Measurements from ENCODE around the gene CDH4.

Gene CDH4

DNA sequence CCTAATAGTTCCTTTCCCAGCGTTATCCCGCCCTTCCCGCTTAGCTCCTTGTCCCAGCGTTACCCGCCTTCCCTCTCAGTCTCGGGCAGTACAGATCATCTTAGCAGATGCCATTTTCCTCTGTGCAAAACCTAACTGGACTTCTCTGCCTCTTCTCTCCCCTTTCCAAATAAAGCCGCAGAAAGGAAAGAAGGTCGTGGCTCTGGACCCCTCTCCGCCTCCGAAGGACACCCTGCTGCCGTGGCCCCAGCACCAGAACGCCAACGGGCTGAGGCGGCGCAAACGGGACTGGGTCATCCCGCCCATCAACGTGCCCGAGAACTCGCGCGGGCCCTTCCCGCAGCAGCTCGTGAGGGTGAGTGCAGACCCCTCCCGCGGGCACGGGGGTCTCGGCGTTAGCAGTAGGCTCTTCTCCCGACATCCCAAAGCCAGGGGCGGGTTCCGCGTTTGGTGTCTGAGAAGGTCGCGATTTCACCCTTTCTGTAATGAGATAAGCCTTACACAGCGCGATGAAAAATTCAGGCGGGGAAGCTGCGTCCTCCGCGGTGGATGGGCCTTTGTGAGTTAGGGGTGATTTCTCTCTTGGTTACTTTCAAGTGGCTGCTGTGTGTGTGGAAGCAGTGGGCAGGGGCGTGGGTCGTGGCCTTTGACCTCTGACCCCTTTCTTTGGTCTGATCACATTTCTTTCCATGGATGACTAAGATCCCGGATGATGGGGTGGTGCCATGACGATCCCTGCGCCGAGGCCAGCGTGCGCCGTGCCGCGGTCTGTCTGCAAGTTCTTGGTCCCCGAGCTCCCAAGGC, 521.0 kb downstream of the CDH4 start:
- peaks cover 1% of the 10 kb centered on the region for H3K9me3 Mint-ChIP-seq

DNA sequence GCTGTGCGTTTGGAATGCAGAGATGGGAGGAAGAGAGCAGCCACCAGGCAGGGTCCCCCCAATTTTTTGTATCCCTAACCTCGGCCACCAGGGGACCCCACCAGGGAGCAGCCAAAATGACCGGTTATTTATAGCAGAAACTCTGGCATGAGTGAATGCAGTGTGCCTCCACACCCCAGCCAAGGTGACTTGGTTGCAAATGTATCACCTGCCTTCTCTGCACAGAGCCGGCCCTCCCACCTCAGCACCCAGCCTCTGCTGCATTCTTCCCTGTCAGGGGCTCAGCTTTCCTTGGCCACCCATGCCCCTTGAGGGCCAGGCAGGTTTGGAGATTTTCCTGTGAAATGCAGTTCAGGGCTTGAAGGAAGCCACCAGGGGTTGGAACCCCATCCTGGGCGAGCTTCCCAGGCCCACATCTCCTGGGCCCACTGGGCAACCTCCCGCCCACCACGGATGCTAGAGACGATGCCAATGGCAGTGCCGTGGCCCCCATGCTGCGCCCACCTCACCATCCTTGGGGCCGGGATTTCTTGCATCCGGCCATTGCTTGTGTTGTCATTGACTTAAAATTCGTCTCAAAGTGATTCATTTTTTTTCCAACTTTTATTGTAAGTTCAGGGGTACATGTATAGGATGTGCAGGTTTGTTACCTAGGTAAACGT, 522.0 kb downstream of the CDH4 start:
- Mint-ChIP-seq H3K27me3 (ENCODE audit: low read depth) (no peaks in the 10 kb centered on the region), H3K4me3 (no peak overlapping the region), H3K36me3 (ENCODE audit: low read depth) (no peaks in the 10 kb centered on the region), H3K27ac (no peak overlapping the region), H3K9me3 (peaks cover 3% of the 10 kb centered on the region), H3K4me1 (ENCODE audit: low read depth) (no peaks in the 10 kb centered on the region)

More for the DNA sequence above, 521.0 kb downstream of the CDH4 start:
- Mint-ChIP-seq H3K27me3 (ENCODE audit: low read depth) (no peaks in the 10 kb centered on the region), H3K36me3 (ENCODE audit: low read depth) (no peaks in the 10 kb centered on the region), H3K4me1 (ENCODE audit: low read depth) (no peaks in the 10 kb centered on the region), H3K27ac (no peak overlapping the region), H3K4me3 (no peak overlapping the region)

DNA sequence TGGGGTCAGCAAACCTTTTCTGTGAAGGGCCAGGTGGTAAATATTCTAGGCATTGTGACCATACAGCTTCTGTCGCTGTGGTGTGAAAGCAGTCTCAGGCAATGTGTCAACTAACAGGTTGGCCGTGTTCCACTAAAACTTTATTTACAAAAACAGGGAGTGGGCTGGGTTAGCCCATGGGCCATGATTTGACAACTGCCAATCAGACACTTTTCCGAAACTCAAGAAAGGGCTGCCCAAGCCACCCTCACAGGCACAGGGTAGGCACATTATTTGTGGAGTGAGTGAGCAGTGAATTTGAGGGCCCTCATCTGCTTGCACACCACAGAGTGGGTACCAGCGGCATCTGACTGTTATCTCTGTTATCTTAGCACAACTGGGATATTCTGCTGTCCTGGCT, 523.4 kb downstream of the CDH4 start:
- Mint-ChIP-seq H3K4me1 (ENCODE audit: low read depth) (no peaks in the 10 kb centered on the region), H3K27me3 (ENCODE audit: low read depth) (no peaks in the 10 kb centered on the region), H3K4me3 (no peak overlapping the region), H3K36me3 (ENCODE audit: low read depth) (no peaks in the 10 kb centered on the region), H3K27ac (no peak overlapping the region), H3K9me3 (peaks cover 3% of the 10 kb centered on the region)

GRCh38 chr20:61776491-61777075, 524.5 kb downstream of the CDH4 start:
- Mint-ChIP-seq H3K27ac (no peak overlapping the region), H3K27me3 (ENCODE audit: low read depth) (no peaks in the 10 kb centered on the region), H3K4me1 (ENCODE audit: low read depth) (no peaks in the 10 kb centered on the region), H3K4me3 (no peak overlapping the region), H3K9me3 (peaks cover 3% of the 10 kb centered on the region), H3K36me3 (ENCODE audit: low read depth) (no peaks in the 10 kb centered on the region)

DNA sequence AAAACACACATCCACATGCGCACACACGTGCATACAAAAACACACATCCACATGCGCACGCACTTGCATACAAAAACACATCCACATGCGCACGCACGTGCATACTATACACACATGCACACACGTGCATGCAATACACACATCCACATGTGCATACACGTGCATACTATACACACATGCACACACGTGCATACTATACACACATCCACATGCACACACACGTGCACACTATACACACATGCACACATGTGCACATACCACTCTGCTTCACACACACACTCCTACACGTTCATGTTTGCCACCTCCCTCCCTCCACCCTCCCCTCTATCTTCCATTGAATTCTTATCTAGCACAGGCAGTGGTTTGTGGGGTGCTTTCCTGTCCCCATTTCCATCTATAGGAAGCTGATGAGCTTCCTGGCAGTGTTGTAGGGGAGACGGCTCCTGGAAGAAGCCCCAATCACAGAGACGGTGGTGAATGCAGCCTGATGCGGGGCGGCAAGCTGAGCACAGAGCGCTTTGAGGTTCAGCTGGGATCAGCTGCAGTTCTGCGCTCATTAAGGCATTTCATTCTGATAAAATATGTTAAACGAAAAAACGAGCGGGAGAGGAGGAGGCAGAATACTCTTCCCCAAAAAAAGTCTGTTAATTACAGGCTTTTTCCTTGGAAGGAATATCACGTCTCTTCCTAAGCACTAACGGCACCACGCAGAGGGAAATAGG, 525.9 kb downstream of the CDH4 start:
- Mint-ChIP-seq H3K27me3 (ENCODE audit: low read depth) (no peaks in the 10 kb centered on the region), H3K9me3 (peaks cover 3% of the 10 kb centered on the region), H3K36me3 (ENCODE audit: low read depth) (no peaks in the 10 kb centered on the region), H3K27ac (no peak overlapping the region), H3K4me3 (no peak overlapping the region), H3K4me1 (ENCODE audit: low read depth) (no peaks in the 10 kb centered on the region)

- Mint-ChIP-seq H3K36me3 (ENCODE audit: low read depth) (no peaks in the 10 kb centered on the region), H3K27ac (no peak overlapping the region), H3K4me3 (no peak overlapping the region), H3K27me3 (ENCODE audit: low read depth) (no peaks in the 10 kb centered on the region), H3K9me3 (peaks cover 3% of the 10 kb centered on the region), H3K4me1 (ENCODE audit: low read depth) (no peaks in the 10 kb centered on the region)
Observed at GRCh38 chr20:61778495-61778863, 526.4 kb downstream of the CDH4 start.

DNA sequence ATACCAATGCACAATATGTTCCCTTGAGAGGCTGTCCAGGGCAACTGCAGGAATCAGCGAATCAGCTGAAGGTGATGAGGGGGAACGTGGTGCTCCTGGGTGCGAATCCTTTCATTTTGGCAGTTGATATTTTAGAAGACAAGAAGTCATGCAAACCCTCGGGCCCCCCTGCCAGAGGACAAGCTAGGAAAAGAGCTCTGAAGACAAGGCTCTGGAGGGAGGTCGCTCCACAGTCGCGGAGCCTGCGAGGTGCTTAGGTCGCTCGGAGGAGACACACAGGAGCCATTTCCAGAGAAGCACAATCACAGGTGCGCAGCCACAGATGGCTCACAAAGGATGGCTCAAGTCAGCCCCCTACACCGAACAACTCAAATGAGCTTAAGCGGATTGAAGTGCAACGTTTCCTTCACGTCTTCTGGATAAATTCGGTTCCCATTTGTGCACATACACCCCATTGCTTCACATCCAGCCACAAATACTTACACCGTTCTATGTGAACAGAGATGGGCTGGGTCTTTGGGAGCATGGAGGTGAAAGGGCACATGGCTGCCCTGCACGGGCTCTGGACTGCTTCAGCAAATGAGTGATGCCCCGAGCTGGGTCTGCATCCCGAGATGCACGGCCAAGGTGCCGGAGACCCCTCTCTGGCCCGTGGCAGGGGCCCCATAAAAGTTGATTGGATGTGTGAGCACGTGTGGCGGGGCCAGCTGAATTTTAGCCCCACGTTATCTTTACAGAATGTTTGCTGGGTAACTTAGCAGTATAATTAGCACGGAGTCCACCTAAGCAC, 527.3 kb downstream of the CDH4 start:
- Mint-ChIP-seq H3K27me3 (ENCODE audit: low read depth) (no peaks in the 10 kb centered on the region), H3K36me3 (ENCODE audit: low read depth) (no peaks in the 10 kb centered on the region), H3K4me3 (no peak overlapping the region), H3K4me1 (ENCODE audit: low read depth) (no peaks in the 10 kb centered on the region), H3K27ac (no peak overlapping the region), H3K9me3 (peaks cover 3% of the 10 kb centered on the region)

- peaks cover 3% of the 10 kb centered on the region for H3K9me3 Mint-ChIP-seq
- no peaks in the 10 kb centered on the region for H3K36me3 Mint-ChIP-seq (ENCODE audit: low read depth)
- H3K4me1 Mint-ChIP-seq (ENCODE audit: low read depth), result no peaks in the 10 kb centered on the region
- H3K27ac Mint-ChIP-seq, result no peak overlapping the region
- H3K4me3 Mint-ChIP-seq, result no peak overlapping the region
- H3K27me3 Mint-ChIP-seq (ENCODE audit: low read depth), result no peaks in the 10 kb centered on the region
Observed at GRCh38 chr20:61780066-61780465, 528.0 kb downstream of the CDH4 start.

- Mint-ChIP-seq H3K27me3 (ENCODE audit: low read depth) (no peaks in the 10 kb centered on the region), H3K27ac (no peak overlapping the region), H3K9me3 (no peaks in the 10 kb centered on the region), H3K4me3 (no peak overlapping the region), H3K4me1 (ENCODE audit: low read depth) (no peaks in the 10 kb centered on the region), H3K36me3 (ENCODE audit: low read depth) (no peaks in the 10 kb centered on the region)
Observed at GRCh38 chr20:61784801-61785566, 532.9 kb downstream of the CDH4 start.

GRCh38 chr20:61785567-61785816, 533.4 kb downstream of the CDH4 start:
- no peak overlapping the region for H3K27ac Mint-ChIP-seq
- no peaks in the 10 kb centered on the region for H3K36me3 Mint-ChIP-seq (ENCODE audit: low read depth)
- H3K4me3 Mint-ChIP-seq, result no peak overlapping the region
- H3K27me3 Mint-ChIP-seq (ENCODE audit: low read depth), result no peaks in the 10 kb centered on the region
- H3K4me1 Mint-ChIP-seq (ENCODE audit: low read depth), result no peaks in the 10 kb centered on the region
- no peaks in the 10 kb centered on the region for H3K9me3 Mint-ChIP-seq

DNA sequence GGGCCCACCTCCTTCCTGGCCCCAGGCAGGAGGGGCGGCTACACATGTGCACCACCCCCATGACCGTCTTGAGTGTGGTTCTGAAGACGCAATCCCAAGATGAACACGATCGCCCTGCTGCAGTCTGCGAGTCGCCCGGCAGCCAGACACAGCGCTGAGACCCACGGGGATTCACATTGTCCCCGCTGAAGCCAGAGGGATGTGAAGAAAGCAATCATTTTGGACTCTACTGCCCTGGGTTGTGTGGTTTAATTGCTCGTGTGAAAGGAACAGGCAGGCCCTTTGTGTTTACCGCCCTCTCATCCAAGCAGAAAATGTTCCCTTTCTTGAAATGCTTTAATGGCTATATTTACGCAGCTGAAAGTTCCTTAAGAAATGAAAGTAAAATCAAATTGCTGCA, 534.2 kb downstream of the CDH4 start:
- no peaks in the 10 kb centered on the region for H3K27me3 Mint-ChIP-seq (ENCODE audit: low read depth)
- no peaks in the 10 kb centered on the region for H3K9me3 Mint-ChIP-seq
- no peak overlapping the region for H3K27ac Mint-ChIP-seq
- no peaks in the 10 kb centered on the region for H3K36me3 Mint-ChIP-seq (ENCODE audit: low read depth)
- no peaks in the 10 kb centered on the region for H3K4me1 Mint-ChIP-seq (ENCODE audit: low read depth)
- no peak overlapping the region for H3K4me3 Mint-ChIP-seq

- no peaks in the 10 kb centered on the region for H3K27me3 Mint-ChIP-seq (ENCODE audit: low read depth)
- no peak overlapping the region for H3K4me3 Mint-ChIP-seq
- no peaks in the 10 kb centered on the region for H3K9me3 Mint-ChIP-seq
- H3K4me1 Mint-ChIP-seq (ENCODE audit: low read depth), result no peaks in the 10 kb centered on the region
- no peaks in the 10 kb centered on the region for H3K36me3 Mint-ChIP-seq (ENCODE audit: low read depth)
- H3K27ac Mint-ChIP-seq, result no peak overlapping the region
Observed at GRCh38 chr20:61788343-61788742, 536.3 kb downstream of the CDH4 start.

GRCh38 chr20:61789329-61789728, 537.3 kb downstream of the CDH4 start:
- Mint-ChIP-seq H3K4me1 (ENCODE audit: low read depth) (no peaks in the 10 kb centered on the region), H3K36me3 (ENCODE audit: low read depth) (no peaks in the 10 kb centered on the region), H3K27ac (no peak overlapping the region), H3K4me3 (no peak overlapping the region), H3K9me3 (no peaks in the 10 kb centered on the region), H3K27me3 (ENCODE audit: low read depth) (no peaks in the 10 kb centered on the region)
